GM12878 (cell line): ENCODE results near the gene GALNTL6.

ENCODE experiments used
- CHD4 ChIP-seq: fragments of 200-600 bp; sonication (generic); IDR thresholded peaks from 2 replicates; pipeline ENCODE4 v1.6.1; 2016; ENCODE audit warnings: mild to moderate bottlenecking
- EP300 ChIP-seq, 2 experiments: fragments of 150-350 bp in 1 of 2; IDR thresholded peaks; 2 replicates each; pipeline ENCODE4 v1.6.1; 2011 to 2012; ENCODE audit warnings: low read depth in 2 of 2, low read length in 2 of 2, borderline replicate concordance in 1 of 2, improper control_type of control experiment in 1 of 2, inconsistent platforms in 1 of 2; ENCODE audit not compliant: control insufficient read depth in 1 of 2
- IRF4 ChIP-seq: IDR thresholded peaks from 2 replicates; pipeline ENCODE4 v1.6.1; 2011; ENCODE audit warnings: low read depth, low read length
- NBN ChIP-seq: fragments of 450-650 bp; IDR thresholded peaks from 2 replicates; pipeline ENCODE4 v1.6.1; 2016
- NFYB ChIP-seq: IDR thresholded peaks from 2 replicates; pipeline ENCODE4 v1.6.1; 2011; ENCODE audit warnings: low read depth, mild to moderate bottlenecking, low read length, improper control_type of control experiment, moderate library complexity; ENCODE audit not compliant: insufficient read depth
- RB1 ChIP-seq: fragments of 450-650 bp; formaldehyde crosslinking; IDR thresholded peaks from 2 replicates; pipeline ENCODE4 v1.6.1; 2017; ENCODE audit warnings: mild to moderate bottlenecking, borderline replicate concordance
- SIN3A ChIP-seq: IDR thresholded peaks from 2 replicates; pipeline ENCODE4 v1.6.1; 2012; ENCODE audit warnings: low read depth, low read length, improper control_type of control experiment
- SMAD5 ChIP-seq: IDR thresholded peaks from 2 replicates; pipeline ENCODE4 v1.6.1; 2016; ENCODE audit warnings: antibody characterized with exemption, low read depth
- YBX1 ChIP-seq: fragments of 450-650 bp; IDR thresholded peaks from 2 replicates; pipeline ENCODE4 v1.6.1; 2016; ENCODE audit warnings: antibody characterized with exemption
- YY1 ChIP-seq: IDR thresholded peaks from 2 replicates; pipeline ENCODE4 v1.6.1; 2011; ENCODE audit warnings: low read depth, mild to moderate bottlenecking, low read length
- ZNF384 ChIP-seq: IDR thresholded peaks from 2 replicates; pipeline ENCODE4 v1.6.1; 2012; ENCODE audit warnings: low read depth, mild to moderate bottlenecking, low read length, improper control_type of control experiment, borderline replicate concordance
- TF ChIP-seq, protein P1 (sequence below), 3 experiments: IDR thresholded peaks in 2 of 3; conservative IDR thresholded peaks in 1 of 3; 2 replicates each; pipeline ENCODE4 v1.5.1; 2011; ENCODE audit warnings: low read depth in 3 of 3, low read length in 3 of 3, mild to moderate bottlenecking in 3 of 3, control low read depth in 2 of 3, moderate library complexity in 2 of 3, inconsistent platforms in 1 of 3, mixed read lengths in 1 of 3; ENCODE audit not compliant: control insufficient read depth in 2 of 3, insufficient read depth in 1 of 3; ENCODE audit errors: extremely low read depth in 1 of 3

DNA sequence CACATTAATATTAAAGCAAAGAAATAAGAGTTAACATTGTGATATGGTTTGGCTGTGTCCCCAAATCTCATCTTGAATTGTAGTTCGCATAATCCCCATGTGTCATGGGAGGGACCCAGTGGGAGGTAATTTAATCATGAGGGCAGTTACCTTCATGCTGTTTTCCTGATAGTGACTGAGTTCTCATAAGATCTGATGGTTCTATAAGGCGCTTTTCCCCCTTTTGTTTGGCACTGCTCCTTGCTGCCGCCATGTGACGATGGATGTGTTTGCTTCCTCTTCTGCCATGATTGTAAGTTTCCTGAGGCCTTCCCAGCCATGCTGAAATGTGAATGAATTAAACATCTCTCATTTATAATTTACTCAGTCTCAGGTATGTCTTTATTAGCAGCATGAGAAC lies 1201.6 kb downstream of the GALNTL6 start:
- TF ChIP-seq, protein P1, sequence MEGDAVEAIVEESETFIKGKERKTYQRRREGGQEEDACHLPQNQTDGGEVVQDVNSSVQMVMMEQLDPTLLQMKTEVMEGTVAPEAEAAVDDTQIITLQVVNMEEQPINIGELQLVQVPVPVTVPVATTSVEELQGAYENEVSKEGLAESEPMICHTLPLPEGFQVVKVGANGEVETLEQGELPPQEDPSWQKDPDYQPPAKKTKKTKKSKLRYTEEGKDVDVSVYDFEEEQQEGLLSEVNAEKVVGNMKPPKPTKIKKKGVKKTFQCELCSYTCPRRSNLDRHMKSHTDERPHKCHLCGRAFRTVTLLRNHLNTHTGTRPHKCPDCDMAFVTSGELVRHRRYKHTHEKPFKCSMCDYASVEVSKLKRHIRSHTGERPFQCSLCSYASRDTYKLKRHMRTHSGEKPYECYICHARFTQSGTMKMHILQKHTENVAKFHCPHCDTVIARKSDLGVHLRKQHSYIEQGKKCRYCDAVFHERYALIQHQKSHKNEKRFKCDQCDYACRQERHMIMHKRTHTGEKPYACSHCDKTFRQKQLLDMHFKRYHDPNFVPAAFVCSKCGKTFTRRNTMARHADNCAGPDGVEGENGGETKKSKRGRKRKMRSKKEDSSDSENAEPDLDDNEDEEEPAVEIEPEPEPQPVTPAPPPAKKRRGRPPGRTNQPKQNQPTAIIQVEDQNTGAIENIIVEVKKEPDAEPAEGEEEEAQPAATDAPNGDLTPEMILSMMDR (IDR thresholded peaks at IDR 0.05 in 2 of 3, conservative IDR thresholded peaks at IDR 0.05 in 1 of 3; ENCODE audit: control insufficient read depth in 2 of 3, extremely low read depth in 1 of 3, insufficient read depth in 1 of 3, low read depth in 3 of 3, low read length in 3 of 3) = no peak
- no peak for TF ChIP-seq YY1
- TF ChIP-seq RB1 = no peak
- TF ChIP-seq ZNF384 = no peak
- no peak for TF ChIP-seq IRF4
- no peak for TF ChIP-seq SMAD5
- TF ChIP-seq NFYB = no peak
- no peak for TF ChIP-seq YBX1
- no peak for TF ChIP-seq EP300 (IDR thresholded peaks at IDR 0.05; ENCODE audit: borderline replicate concordance in 1 of 2, control insufficient read depth in 1 of 2, low read depth in 2 of 2, low read length in 2 of 2)
- TF ChIP-seq NBN = no peak
- TF ChIP-seq SIN3A = no peak
- no peak for TF ChIP-seq CHD4
